Activated CD8-positive, alpha-beta memory T cell treated with anti-CD3 and anti-CD28 coated beads, Interleukin-2, amount 50 U/mL, for 48 hours (primary cell): Measurements from ENCODE around the gene DGLUCY.
"Not testable (repeated sequence)": the region's sequence is repeated elsewhere in the genome, so short reads cannot be mapped to it uniquely, and the experiment has no call there.

Experiments used
- DNase-seq: peaks from one replicate; pipeline ENCODE4 v3.0.0-alpha.2; 2020

The DGLUCY gene

GRCh38 chr14:91142214-91142668 is 28.4 kb downstream of the DGLUCY start:
- DNase-seq: no peak

GRCh38 chr14:91143862-91144261 is 30.0 kb downstream of the DGLUCY start:
- DNase-seq: no peak

- DNase-seq: no peak
Measured at GRCh38 chr14:91144425-91145145, 30.7 kb downstream of the DGLUCY start.

- no peak for DNase-seq
Measured at GRCh38 chr14:91145391-91146160, 31.7 kb downstream of the DGLUCY start.

GRCh38 chr14:91146661-91147060 is 32.8 kb downstream of the DGLUCY start:
- DNase-seq: no peak

- no peak for DNase-seq
Measured at GRCh38 chr14:91149462-91149861, 35.6 kb downstream of the DGLUCY start.

GRCh38 chr14:91152499-91152898 is 38.6 kb downstream of the DGLUCY start:
- DNase-seq: no peak

- no peak for DNase-seq
Measured at GRCh38 chr14:91153360-91153759, 39.5 kb downstream of the DGLUCY start.

GRCh38 chr14:91154851-91155625 is 41.2 kb downstream of the DGLUCY start:
- DNase-seq: no peak

- no peak for DNase-seq
Measured at GRCh38 chr14:91155626-91156089, 41.8 kb downstream of the DGLUCY start.

- DNase-seq: not testable (repeated sequence)
Measured at GRCh38 chr14:91156142-91156666, 42.3 kb downstream of the DGLUCY start.

- DNase-seq: not testable (repeated sequence)
Measured at GRCh38 chr14:91156877-91157276, 43.0 kb downstream of the DGLUCY start.

- DNase-seq: no peak
Measured at GRCh38 chr14:91158091-91158790, 44.4 kb downstream of the DGLUCY start.

- DNase-seq: no peak
Measured at GRCh38 chr14:91159182-91159581, 45.3 kb downstream of the DGLUCY start.

- DNase-seq: no peak
Measured at GRCh38 chr14:91159906-91160305, 46.0 kb downstream of the DGLUCY start.

GRCh38 chr14:91163316-91163715 is 49.4 kb downstream of the DGLUCY start:
- DNase-seq: no peak

- no peak for DNase-seq
Measured at GRCh38 chr14:91164676-91165075, 50.8 kb downstream of the DGLUCY start.

- DNase-seq: no peak
Measured at GRCh38 chr14:91167380-91167770, 53.5 kb downstream of the DGLUCY start.

- DNase-seq: no peak
Measured at GRCh38 chr14:91169951-91170350, 56.1 kb downstream of the DGLUCY start.

GRCh38 chr14:91170504-91171121 is 56.7 kb downstream of the DGLUCY start:
- DNase-seq: no peak

- no peak for DNase-seq
Measured at GRCh38 chr14:91171291-91171690, 57.4 kb downstream of the DGLUCY start.

- peak; percentile 85 for DNase-seq
Measured at GRCh38 chr14:91173221-91173670, 59.4 kb downstream of the DGLUCY start.
